IMR-90 (cell line): ENCODE measurements around the gene CPA3. TPM values are rescaled to one million over a fixed set of nuclear protein-coding genes. Genes with fewer than 3 reads are reported as not detected.

Experiments used
- ATAC-seq: fragments of 200-7000 bp; cut with Tn5 transposase; 2 replicates; pipeline ENCODE4 v1.9.1; 2020; ENCODE audit warnings: low read depth, mild to moderate bottlenecking, moderate library complexity
- BruUV-seq: library from RNA; stranded (reverse); fragments of 400-500 nt; replicated peaks from 2 replicates; lab custom pipeline; 2021; lab: Mats Ljungman, UMichigan
- CTCF ChIA-PET: fragments of 300-600 bp; formaldehyde crosslinking; extraction: SDS; loops from one replicate; lab custom pipeline; 2021; ENCODE audit warnings: antibody characterized with exemption; lab: Yijun Ruan, JAX
- POLR2A ChIA-PET: fragments of 300-600 bp; sonication (Branson Sonifier 250); formaldehyde crosslinking; loops from one replicate; lab custom pipeline; 2022; ENCODE audit warnings: antibody characterized with exemption; ENCODE audit not compliant: unreplicated experiment; lab: Charles Lee
- DNase-seq: peaks from one replicate; pipeline ENCODE4 v3.0.0; 2013
- H2AFZ ChIP-seq: replicated peaks from 2 replicates; pipeline ENCODE3; 2013; ENCODE audit warnings: low read length, mild to moderate bottlenecking; ENCODE audit not compliant: poor library complexity
- H2AK5ac ChIP-seq: 2 replicates; pipeline ENCODE4 v1.6.1; 2013; ENCODE audit warnings: low read depth, low read length, inconsistent platforms
- H2AK9ac ChIP-seq: replicated peaks from 2 replicates; pipeline ENCODE3; 2013; ENCODE audit warnings: mild to moderate bottlenecking, low read depth, low read length, moderate library complexity; ENCODE audit not compliant: poor library complexity
- H2BK120ac ChIP-seq: 2 replicates; pipeline ENCODE4 v1.6.1; 2013; ENCODE audit warnings: low read depth, low read length, inconsistent platforms
- H2BK15ac ChIP-seq: 3 replicates; pipeline ENCODE4 v1.6.1; 2013; ENCODE audit warnings: low read depth, low read length, inconsistent platforms
- H2BK20ac ChIP-seq: 2 replicates; pipeline ENCODE4 v1.6.1; 2013; ENCODE audit warnings: low read depth, mild to moderate bottlenecking, inconsistent platforms, low read length, moderate library complexity
- H2BK5ac ChIP-seq: 2 replicates; pipeline ENCODE4 v1.6.1; 2013; ENCODE audit warnings: mild to moderate bottlenecking, low read depth, low read length, inconsistent platforms; ENCODE audit not compliant: poor library complexity, severe bottlenecking
- H3K14ac ChIP-seq: replicated peaks from 2 replicates; pipeline ENCODE4 v1.6.1; 2013; ENCODE audit warnings: low read depth, low read length, inconsistent platforms
- H3K18ac ChIP-seq: 2 replicates; pipeline ENCODE4 v1.6.1; 2013; ENCODE audit warnings: low read depth, low read length, control low read depth
- H3K23ac ChIP-seq: 2 replicates; pipeline ENCODE4 v1.6.1; 2013; ENCODE audit warnings: low read depth, low read length, inconsistent platforms
- H3K27ac ChIP-seq: 2 replicates; pipeline ENCODE4 v1.5.1; 2013; ENCODE audit warnings: mild to moderate bottlenecking, control low read depth, low read length; ENCODE audit not compliant: insufficient read depth
- H3K27me3 ChIP-seq: 2 replicates; pipeline ENCODE4 v1.6.1; 2013; ENCODE audit warnings: low read length; ENCODE audit not compliant: control insufficient read depth, insufficient read depth
- H3K36me3 ChIP-seq: 2 replicates; pipeline ENCODE4 v1.6.1; 2013; ENCODE audit warnings: low read length, mixed read lengths; ENCODE audit not compliant: control insufficient read depth, insufficient read depth
- H3K4ac ChIP-seq: 2 replicates; pipeline ENCODE4 v1.6.1; 2013; ENCODE audit warnings: low read depth, low read length, inconsistent platforms
- H3K4me1 ChIP-seq: 2 replicates; pipeline ENCODE4 v1.6.1; 2013; ENCODE audit warnings: low read length, mixed read lengths; ENCODE audit not compliant: control insufficient read depth, insufficient read depth
- H3K4me2 ChIP-seq: 2 replicates; pipeline ENCODE4 v1.6.1; 2013; ENCODE audit warnings: low read depth, mild to moderate bottlenecking, control low read depth, low read length, moderate library complexity
- H3K4me3 ChIP-seq: 2 replicates; pipeline ENCODE4 v1.5.1; 2013; ENCODE audit warnings: low read depth, mild to moderate bottlenecking, control low read depth, low read length, moderate library complexity; ENCODE audit not compliant: insufficient read depth
- H3K56ac ChIP-seq: 2 replicates; pipeline ENCODE4 v1.6.1; 2013; ENCODE audit warnings: low read length, inconsistent platforms; ENCODE audit not compliant: insufficient read depth; ENCODE audit errors: extremely low read depth
- H3K79me1 ChIP-seq, 2 experiments: 2 replicates each; pipeline ENCODE4 v1.6.1; 2013; ENCODE audit warnings: low read length in 2 of 2, inconsistent platforms in 1 of 2, low read depth in 1 of 2
- H3K9ac ChIP-seq: 2 replicates; pipeline ENCODE4 v1.6.1; 2013; ENCODE audit warnings: low read depth, low read length, control low read depth
- H3K9me1 ChIP-seq: 2 replicates; pipeline ENCODE4 v1.6.1; 2013; ENCODE audit warnings: low read length, inconsistent platforms; ENCODE audit not compliant: insufficient read depth
- H3K9me3 ChIP-seq: 2 replicates; pipeline ENCODE4 v1.6.1; 2013; ENCODE audit warnings: low read length; ENCODE audit not compliant: control insufficient read depth, insufficient read depth
- H4K20me1 ChIP-seq: 2 replicates; pipeline ENCODE4 v1.6.1; 2013; ENCODE audit warnings: low read length, inconsistent platforms; ENCODE audit not compliant: insufficient read depth
- H4K5ac ChIP-seq: 2 replicates; pipeline ENCODE4 v1.6.1; 2013; ENCODE audit warnings: mild to moderate bottlenecking, low read depth, low read length, control low read depth
- H4K8ac ChIP-seq, 2 experiments: 2 replicates each; pipeline ENCODE4 v1.6.1; 2013; ENCODE audit warnings: low read depth in 2 of 2, low read length in 2 of 2, control low read depth in 1 of 2, inconsistent platforms in 1 of 2
- H4K91ac ChIP-seq: 2 replicates; pipeline ENCODE4 v1.6.1; 2013; ENCODE audit warnings: low read depth, low read length, inconsistent platforms; ENCODE audit not compliant: insufficient read depth
- BHLHE40 ChIP-seq: fragments of 150-350 bp; IDR thresholded peaks from 2 replicates; pipeline ENCODE4 v1.6.1; 2016; ENCODE audit warnings: mild to moderate bottlenecking, low read depth, low read length
- CEBPB ChIP-seq: IDR thresholded peaks from 2 replicates; pipeline ENCODE4 v1.6.1; 2012; ENCODE audit warnings: low read depth, low read length, improper control_type of control experiment
- CHD1 ChIP-seq: IDR thresholded peaks from 2 replicates; pipeline ENCODE4 v1.6.1; 2012; ENCODE audit warnings: low read depth, low read length, improper control_type of control experiment
- CTCF ChIP-seq: conservative IDR thresholded peaks from 2 replicates; pipeline ENCODE4 v1.5.1; 2012; ENCODE audit warnings: mild to moderate bottlenecking, low read depth, low read length, improper control_type of control experiment
- FOS ChIP-seq: fragments of 150-350 bp; IDR thresholded peaks from 2 replicates; pipeline ENCODE4 v1.6.1; 2016; ENCODE audit warnings: low read depth, low read length
- MAFK ChIP-seq: IDR thresholded peaks from 2 replicates; pipeline ENCODE4 v1.6.1; 2012; ENCODE audit warnings: low read depth, low read length, improper control_type of control experiment
- MAZ ChIP-seq: IDR thresholded peaks from 2 replicates; pipeline ENCODE4 v1.6.1; 2012; ENCODE audit warnings: low read depth, mild to moderate bottlenecking, low read length, improper control_type of control experiment, moderate library complexity, borderline replicate concordance
- MXI1 ChIP-seq: IDR thresholded peaks from 2 replicates; pipeline ENCODE4 v1.6.1; 2012; ENCODE audit warnings: low read depth, mild to moderate bottlenecking, low read length, moderate library complexity, borderline replicate concordance
- NFE2L2 ChIP-seq: fragments of 150-350 bp; IDR thresholded peaks from 2 replicates; pipeline ENCODE4 v1.6.1; 2016; ENCODE audit warnings: low read depth, mild to moderate bottlenecking, low read length
- POLR2A ChIP-seq: IDR thresholded peaks from 2 replicates; pipeline ENCODE4 v1.6.1; 2012; ENCODE audit warnings: mild to moderate bottlenecking, low read depth, low read length
- RAD21 ChIP-seq: IDR thresholded peaks from 2 replicates; pipeline ENCODE4 v1.6.1; 2012; ENCODE audit warnings: low read length, improper control_type of control experiment
- RCOR1 ChIP-seq: IDR thresholded peaks from 2 replicates; pipeline ENCODE4 v1.6.1; 2012; ENCODE audit warnings: mild to moderate bottlenecking, low read length, improper control_type of control experiment; ENCODE audit not compliant: insufficient replicate concordance
- RFX5 ChIP-seq: IDR thresholded peaks from 2 replicates; pipeline ENCODE4 v1.8.0; 2012; ENCODE audit warnings: low read depth, mild to moderate bottlenecking, low read length, moderate library complexity
- SMC3 ChIP-seq: fragments of 150-350 bp; IDR thresholded peaks from 2 replicates; pipeline ENCODE4 v1.6.1; 2016; ENCODE audit warnings: low read depth, mild to moderate bottlenecking, antibody characterized with exemption, low read length, moderate library complexity
- WGBS, 2 experiments: methylation state at CpG; one replicate each; pipeline versions ENCODE4 v1.1.5 to v1.1.7; 2013; ENCODE audit warnings: missing lambda C conversion rate in 2 of 2; ENCODE audit not compliant: insufficient read length in 1 of 2; ENCODE audit errors: extremely low coverage in 2 of 2; 5-methylcytosine and 5-hydroxymethylcytosine counted together
- dilution Hi-C: fragments of 300-500 bp; cut with HindIII; formaldehyde crosslinking; loops from one replicate; pipeline ENCODE4 v1.14.3; 2018; ENCODE audit warnings: low sequenced_read_pairs; ENCODE audit not compliant: unreplicated experiment
- in situ Hi-C: fragments of 300-500 bp; cut with MboI; formaldehyde crosslinking; loops from 3 replicates; pipeline ENCODE4 v1.14.3; 2019; ENCODE audit warnings: low sequenced_read_pairs, inconsistent platforms, mixed read lengths
- intact Hi-C: fragments of 100-400 bp; cut with micrococcal nuclease; formaldehyde crosslinking; loops from 2 replicates; pipeline ENCODE4 v1.10.0; 2022
- polyA plus RNA-seq, 3 experiments: library from polyadenylated mRNA; depleted of rRNA; stranded (reverse); fragments of >200 nt; gene quantifications; 2 replicates each; pipeline ENCODE4 v1.2.3, GENCODE V29; 2012; ENCODE audit warnings: low replicate concordance in 1 of 3
- total RNA-seq: library from RNA; depleted of rRNA; stranded (reverse); fragments of >200 nt; gene quantifications from 2 replicates; pipeline ENCODE4 v1.2.3, GENCODE V29; 2012
- TF ChIP-seq, protein P1 (sequence below): fragments of 150-350 bp; IDR thresholded peaks from 2 replicates; pipeline ENCODE4 v1.6.1; 2017; ENCODE audit warnings: mild to moderate bottlenecking, antibody characterized with exemption, low read length, low read depth
- TF ChIP-seq, protein P2 (sequence below): fragments of 150-350 bp; IDR thresholded peaks from 2 replicates; pipeline ENCODE4 v1.6.1; 2016; ENCODE audit warnings: low read depth, mild to moderate bottlenecking, low read length, moderate library complexity, borderline replicate concordance

The CPA3 gene
- total and polyA plus RNA-seq, 2 of the 4 experiments (the other 2 are of a cell fraction), result 0.07 TPM; not detected in 1

DNA sequence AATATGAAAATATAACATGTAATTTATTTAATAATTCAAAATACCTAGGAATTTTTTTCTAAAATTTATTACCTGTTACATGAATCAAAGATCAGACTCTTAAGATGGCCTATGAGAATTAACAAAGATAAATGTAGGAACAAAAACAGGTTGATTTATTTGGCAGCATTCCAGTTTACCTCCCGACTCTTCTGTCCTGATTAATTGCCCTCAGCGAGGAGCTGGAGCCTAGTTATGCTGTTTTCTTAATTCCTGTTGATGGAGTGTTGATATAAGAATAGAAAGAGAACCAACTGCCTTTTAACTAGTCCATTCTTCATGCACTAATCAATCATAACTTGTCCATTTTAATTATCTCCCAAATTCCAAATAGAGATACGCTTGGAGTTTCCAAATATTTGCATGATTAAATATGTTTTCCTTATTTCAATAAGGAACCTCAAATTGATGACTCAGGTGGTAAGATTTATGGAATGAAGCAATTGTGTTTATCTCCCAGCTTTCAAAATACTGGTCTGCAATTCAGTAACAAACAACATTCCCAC is 48.0 kb upstream of the CPA3 start:
- Histone ChIP-seq H3K4ac (no peak overlapping the region), H2AK5ac (no peak overlapping the region), H3K56ac (no peak overlapping the region), H4K8ac (no peak overlapping the region), H4K91ac (no peak overlapping the region), H3K9me1 (no peaks in the 10 kb centered on the region), H2BK5ac (no peak overlapping the region), H2BK120ac (no peak overlapping the region), H3K27me3 (peaks cover 1% of the 10 kb centered on the region; the same call in 1 of the 2 replicates), H3K18ac (no peak overlapping the region), H3K4me3 (no peak overlapping the region), H3K9me3 (no peaks in the 10 kb centered on the region), H3K4me1 (no peaks in the 10 kb centered on the region), H4K5ac (no peak overlapping the region), H2AFZ (no peak overlapping the region), H2BK15ac (no peak overlapping the region), H2BK20ac (no peak overlapping the region), H2AK9ac (no peak overlapping the region), H3K79me1 (no peaks in the 10 kb centered on the region), H4K20me1 (no peaks in the 10 kb centered on the region), H3K23ac (no peak overlapping the region), H3K27ac (no peak overlapping the region), H3K9ac (no peak overlapping the region), H3K36me3 (no peaks in the 10 kb centered on the region), H3K4me2 (no peak overlapping the region), H3K14ac (no peak overlapping the region)
- WGBS, 2 experiments, result no CpG with 5 or more reads among the region's 3 CpGs
- intact Hi-C loops (no loop called here), in situ Hi-C loops (no loop called here), dilution Hi-C loops (no loop called here)
- ATAC-seq, result no peak
- ChIA-PET POLR2A (no interaction called here), CTCF (no interaction called here)
- no peak for DNase-seq
- TF ChIP-seq POLR2A (no peak), CTCF (no peak), MAZ (no peak), CHD1 (no peak), MXI1 (no peak), CEBPB (no peak), RAD21 (no peak), MAFK (no peak), BHLHE40 (no peak), FOS (no peak), RFX5 (no peak), RCOR1 (no peak), SMC3 (no peak), NFE2L2 (no peak)
- TF ChIP-seq, protein P1, sequence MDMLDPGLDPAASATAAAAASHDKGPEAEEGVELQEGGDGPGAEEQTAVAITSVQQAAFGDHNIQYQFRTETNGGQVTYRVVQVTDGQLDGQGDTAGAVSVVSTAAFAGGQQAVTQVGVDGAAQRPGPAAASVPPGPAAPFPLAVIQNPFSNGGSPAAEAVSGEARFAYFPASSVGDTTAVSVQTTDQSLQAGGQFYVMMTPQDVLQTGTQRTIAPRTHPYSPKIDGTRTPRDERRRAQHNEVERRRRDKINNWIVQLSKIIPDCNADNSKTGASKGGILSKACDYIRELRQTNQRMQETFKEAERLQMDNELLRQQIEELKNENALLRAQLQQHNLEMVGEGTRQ, result no peak
- TF ChIP-seq, protein P2, sequence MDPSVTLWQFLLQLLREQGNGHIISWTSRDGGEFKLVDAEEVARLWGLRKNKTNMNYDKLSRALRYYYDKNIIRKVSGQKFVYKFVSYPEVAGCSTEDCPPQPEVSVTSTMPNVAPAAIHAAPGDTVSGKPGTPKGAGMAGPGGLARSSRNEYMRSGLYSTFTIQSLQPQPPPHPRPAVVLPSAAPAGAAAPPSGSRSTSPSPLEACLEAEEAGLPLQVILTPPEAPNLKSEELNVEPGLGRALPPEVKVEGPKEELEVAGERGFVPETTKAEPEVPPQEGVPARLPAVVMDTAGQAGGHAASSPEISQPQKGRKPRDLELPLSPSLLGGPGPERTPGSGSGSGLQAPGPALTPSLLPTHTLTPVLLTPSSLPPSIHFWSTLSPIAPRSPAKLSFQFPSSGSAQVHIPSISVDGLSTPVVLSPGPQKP, result no peak
- no TSS peak for BruUV-seq
